DND-41 (cell line): ENCODE results near the gene EPHB4.

Source experiments
- CTCF ChIP-seq: IDR thresholded peaks from 2 replicates; pipeline ENCODE4 v1.5.1; 2012; ENCODE audit warnings: borderline replicate concordance, low read length, moderate library complexity, mild to moderate bottlenecking; ENCODE audit not compliant: poor library complexity, severe bottlenecking; ENCODE audit errors: extremely low read depth
- EZH2 ChIP-seq: IDR thresholded peaks from 3 replicates; pipeline ENCODE4 v1.6.1; 2012; ENCODE audit warnings: borderline replicate concordance, low read depth, mild to moderate bottlenecking, moderate library complexity, low read length, inconsistent platforms; ENCODE audit not compliant: severe bottlenecking

- TF ChIP-seq CTCF (no peak), EZH2 (no peak)
These were observed 38.3 kb downstream of the EPHB4 start for GRCh38 chr7:100789055-100789454.
